Naive thymus-derived CD8-positive, alpha-beta T cell (primary cell): ENCODE data around the gene FIGNL2. TPM values are rescaled to one million over a fixed set of nuclear protein-coding genes. Genes with fewer than 3 reads are reported as not detected.

Experiments
- polyA plus RNA-seq, 3 donors: library from polyadenylated mRNA; unstranded; fragments of 300-500 nt; fragmentation: Illumina TruSeq; gene quantifications; one replicate each; pipeline ENCODE4 v1.2.3, GENCODE V29; 2021
- total RNA-seq, 8 experiments: library from RNA in 2 of 8; stranded (reverse) in 2 of 8; gene quantifications; one replicate each; pipeline ENCODE4 v1.2.3 and lab custom pipeline; 2021 to 2026

FIGNL2 gene
- total and polyA plus RNA-seq, 5 experiments from 2014 or later: 0.08 to 3.2 (median 1.5) TPM; not detected in 1

Other genes with a start within 250 kb of the FIGNL2 start
- not detected for gene ANKRD33, start 39.4 kb upstream of the FIGNL2 start, total RNA-seq
- not detected for gene ANKRD33, start 39.4 kb upstream of the FIGNL2 start, polyA plus RNA-seq
- gene ACVRL1, start 58.8 kb upstream of the FIGNL2 start, total RNA-seq: not detected
- not detected for gene ACVRL1, start 58.8 kb upstream of the FIGNL2 start, polyA plus RNA-seq
- 10 to 100 TPM; 11.7 to 12.6 TPM for gene ACVR1B, start 103.0 kb upstream of the FIGNL2 start, total RNA-seq
- 1 to 10 TPM; 1.2 to 2.3 (median 2.2) TPM for gene ACVR1B, start 103.0 kb upstream of the FIGNL2 start, polyA plus RNA-seq
- 10 to 100 TPM; 35.7 to 36.5 TPM for gene TAMALIN, start 158.2 kb upstream of the FIGNL2 start, total RNA-seq
- 1 to 10 TPM; 2.0 to 5.2 (median 2.6) TPM for gene TAMALIN, start 158.2 kb upstream of the FIGNL2 start, polyA plus RNA-seq
- gene NR4A1, start 202.7 kb upstream of the FIGNL2 start, total RNA-seq: 1 to 10 TPM; 1.9 to 2.4 TPM
- gene NR4A1, start 202.7 kb upstream of the FIGNL2 start, polyA plus RNA-seq: under 1 TPM; 0.39 to 0.79 (median 0.45) TPM
- 10 to 100 TPM; 18.0 to 19.4 TPM for gene ATG101, start 221.3 kb upstream of the FIGNL2 start, total RNA-seq
- 10 to 100 TPM; 17.6 to 28.8 (median 22.2) TPM for gene ATG101, start 221.3 kb upstream of the FIGNL2 start, polyA plus RNA-seq
- gene SMIM41, start 231.0 kb upstream of the FIGNL2 start, total RNA-seq: not detected
- gene SMIM41, start 231.0 kb upstream of the FIGNL2 start, polyA plus RNA-seq: not detected